GM12878 (cell line): ENCODE results near the gene GSTP1. TPM values are rescaled to one million over a fixed set of nuclear protein-coding genes. Genes with fewer than 3 reads are reported as not detected.
A peak's percentile ranks its signal among the peaks of the same experiment; 100 is the strongest.

Experiments used
- ATAC-seq: fragments of 200-7000 bp; cut with Tn5 transposase; 3 replicates; pipeline ENCODE4 v1.9.1; 2020; ENCODE audit warnings: mild to moderate bottlenecking, moderate library complexity
- BruUV-seq: library from RNA; stranded (reverse); fragments of 400-500 nt; replicated peaks from 2 replicates; lab custom pipeline; 2021; lab: Mats Ljungman, UMichigan
- CTCF ChIA-PET: fragments of 300-600 bp; sonication (Branson Sonifier 250); formaldehyde crosslinking; extraction: SDS; loops from one replicate; lab custom pipeline; 2021; ENCODE audit warnings: inconsistent platforms; lab: Yijun Ruan, JAX
- POLR2A ChIA-PET: fragments of 350-600 bp; formaldehyde crosslinking; extraction: SDS; loops from one replicate; lab custom pipeline; 2021; ENCODE audit warnings: inconsistent platforms; lab: Charles Lee
- RAD21 ChIA-PET: fragments of 300-600 bp; sonication (Branson Sonifier 250); formaldehyde crosslinking; loops from one replicate; lab custom pipeline; 2023; ENCODE audit warnings: antibody characterized with exemption; ENCODE audit not compliant: unreplicated experiment; lab: Charles Lee
- SMC1A ChIA-PET: fragments of 300-600 bp; sonication (Branson Sonifier 250); formaldehyde crosslinking; loops from one replicate; lab custom pipeline; 2023; ENCODE audit not compliant: unreplicated experiment, uncharacterized antibody; lab: Charles Lee
- DNase-seq: peaks from one replicate; pipeline ENCODE4 v3.0.0-alpha.2; 2011; ENCODE audit warnings: low read depth, low spot score
- FAIRE-seq: peaks from 3 replicates; lab custom pipeline; 2011; peaks lifted over from hg19 to GRCh38; lab: Jason Lieb, UNC
- H2AFZ ChIP-seq: 2 replicates; pipeline ENCODE4 v1.6.0; 2011; ENCODE audit warnings: low read depth, low read length, control low read depth; ENCODE audit not compliant: control insufficient read depth
- H3K27ac ChIP-seq: 2 replicates; pipeline ENCODE4 v1.5.1; 2011; ENCODE audit warnings: control low read depth; ENCODE audit not compliant: control insufficient read depth, insufficient read depth
- H3K27me3 ChIP-seq, 2 experiments: replicated peaks in 1 of 2; 2 replicates each; pipeline versions ENCODE4 v1.6.0 to v1.6.1; 2011; ENCODE audit warnings: low read length in 1 of 2; ENCODE audit not compliant: control insufficient read depth in 2 of 2, insufficient read depth in 2 of 2
- H3K36me3 ChIP-seq, 2 experiments: 2 replicates each; pipeline ENCODE4 v1.5.1; 2011; ENCODE audit warnings: low read length in 1 of 2; ENCODE audit not compliant: control insufficient read depth in 2 of 2, insufficient read depth in 2 of 2
- H3K4me1 ChIP-seq: 2 replicates; pipeline ENCODE4 v1.6.1; 2011; ENCODE audit warnings: mild to moderate bottlenecking, low read length, moderate library complexity, mixed read lengths; ENCODE audit not compliant: control insufficient read depth, insufficient read depth
- H3K4me2 ChIP-seq: 2 replicates; pipeline ENCODE4 v1.6.0; 2011; ENCODE audit warnings: control low read depth; ENCODE audit not compliant: control insufficient read depth, insufficient read depth
- H3K4me3 ChIP-seq: fragments of 200-600 bp; sonication (generic); 2 replicates; pipeline ENCODE4 v1.5.1; 2016
- H3K79me2 ChIP-seq: 2 replicates; pipeline ENCODE4 v1.6.0; 2011; ENCODE audit warnings: low read length; ENCODE audit not compliant: control insufficient read depth, insufficient read depth
- H3K9ac ChIP-seq: 2 replicates; pipeline ENCODE4 v1.8.0; 2011; ENCODE audit warnings: low read length, control low read depth, mixed read lengths; ENCODE audit not compliant: control insufficient read depth, insufficient read depth
- H3K9me3 ChIP-seq: replicated peaks from 3 replicates; pipeline ENCODE4 v1.5.1; 2011; ENCODE audit warnings: mild to moderate bottlenecking, low read length; ENCODE audit not compliant: control insufficient read depth, insufficient read depth
- H4K20me1 ChIP-seq: 2 replicates; pipeline ENCODE4 v1.6.0; 2011; ENCODE audit not compliant: control insufficient read depth, insufficient read depth
- FOXM1 ChIP-seq: IDR thresholded peaks from 2 replicates; pipeline ENCODE4 v1.6.1; 2012; ENCODE audit warnings: low read depth, mild to moderate bottlenecking, inconsistent platforms, low read length, moderate library complexity
- MEF2B ChIP-seq: fragments of 450-650 bp; IDR thresholded peaks from 2 replicates; pipeline ENCODE4 v1.6.1; 2018; ENCODE audit warnings: mild to moderate bottlenecking, moderate library complexity; ENCODE audit not compliant: partially characterized antibody, poor library complexity, severe bottlenecking
- NR2C2 ChIP-seq: IDR thresholded peaks from 2 replicates; pipeline ENCODE4 v1.6.1; 2011; ENCODE audit warnings: borderline replicate concordance, low read depth; ENCODE audit not compliant: control insufficient read depth, insufficient read length
- POU2F2 ChIP-seq: IDR thresholded peaks from 3 replicates; pipeline ENCODE4 v1.6.1; 2011; ENCODE audit warnings: low read depth, mild to moderate bottlenecking, low read length, borderline replicate concordance
- RAD21 ChIP-seq: IDR thresholded peaks from 2 replicates; pipeline ENCODE4 v1.6.1; 2011; ENCODE audit warnings: mild to moderate bottlenecking, low read depth, low read length, moderate library complexity; ENCODE audit not compliant: insufficient read depth
- WGBS: methylation state at CpG from one replicate; pipeline ENCODE4 v1.1.6; 2016; ENCODE audit warnings: low lambda C conversion rate; ENCODE audit not compliant: insufficient replicate concordance, insufficient coverage; ENCODE audit errors: missing lambda C conversion rate; 5-methylcytosine and 5-hydroxymethylcytosine counted together
- in situ Hi-C: fragments of 300-500 bp; cut with MboI; formaldehyde crosslinking; loops from 9 replicates; pipeline ENCODE4 v1.14.3; 2018; ENCODE audit warnings: mixed read lengths
- intact Hi-C: fragments of 100-400 bp; cut with micrococcal nuclease; formaldehyde crosslinking; loops from one replicate; pipeline ENCODE4 v1.14.2; 2022; ENCODE audit not compliant: unreplicated experiment
- polyA plus RNA-seq, 11 experiments: library from polyadenylated mRNA; depleted of rRNA in 4 of 11; unstranded in 6 of 11; stranded (reverse) in 5 of 11; fragments of >200 nt; fragmentation: Nextera tagmentation in 4 of 11; fragmentation: Illumina TruSeq in 1 of 11; extraction: Ambion mirVana in 4 of 11; extraction: Trizol in 1 of 11; gene quantifications; 1 replicate in 1 of 11; 2 replicates in 10 of 11; pipeline versions ENCODE4 v1.2.1 to v1.2.3, GENCODE V29; 2011 to 2016; ENCODE audit warnings: inconsistent platforms in 2 of 11, missing spikeins in 2 of 11, low read depth in 1 of 11
- total RNA-seq, 4 experiments: library from RNA; depleted of rRNA in 3 of 4; stranded (reverse); fragments of >200 nt in 3 of 4; fragmentation: Illumina TruSeq in 1 of 4; extraction: Trizol in 1 of 4; gene quantifications; 2 replicates each; pipeline versions ENCODE4 v1.2.1 to v1.2.3, GENCODE V29; 2013 to 2021
- TF ChIP-seq, protein P1 (sequence below): fragments of 150-350 bp; IDR thresholded peaks from 2 replicates; pipeline ENCODE4 v1.6.1; 2014; ENCODE audit warnings: mild to moderate bottlenecking, low read depth, low read length
- TF ChIP-seq, protein P2 (sequence below): IDR thresholded peaks from 2 replicates; pipeline ENCODE4 v1.6.1; 2011; ENCODE audit warnings: borderline replicate concordance, low read depth, mild to moderate bottlenecking, moderate library complexity, low read length; ENCODE audit not compliant: insufficient read depth, poor library complexity, severe bottlenecking
- TF ChIP-seq, protein P3 (sequence below): IDR thresholded peaks from 2 replicates; pipeline ENCODE4 v1.6.1; 2011; ENCODE audit warnings: mild to moderate bottlenecking, low read depth, low read length, moderate library complexity; ENCODE audit not compliant: insufficient replicate concordance
- TF ChIP-seq, protein P4 (sequence below): IDR thresholded peaks from 2 replicates; pipeline ENCODE4 v1.6.1; 2011; ENCODE audit warnings: low read depth, low read length, improper control_type of control experiment, borderline replicate concordance

The GSTP1 gene
- total and polyA plus RNA-seq, 10 of the 15 experiments (the other 5 are each of a cell fraction or from before 2014, with no cell fraction given), result 469 to 1,788 (median 955) TPM

DNA sequence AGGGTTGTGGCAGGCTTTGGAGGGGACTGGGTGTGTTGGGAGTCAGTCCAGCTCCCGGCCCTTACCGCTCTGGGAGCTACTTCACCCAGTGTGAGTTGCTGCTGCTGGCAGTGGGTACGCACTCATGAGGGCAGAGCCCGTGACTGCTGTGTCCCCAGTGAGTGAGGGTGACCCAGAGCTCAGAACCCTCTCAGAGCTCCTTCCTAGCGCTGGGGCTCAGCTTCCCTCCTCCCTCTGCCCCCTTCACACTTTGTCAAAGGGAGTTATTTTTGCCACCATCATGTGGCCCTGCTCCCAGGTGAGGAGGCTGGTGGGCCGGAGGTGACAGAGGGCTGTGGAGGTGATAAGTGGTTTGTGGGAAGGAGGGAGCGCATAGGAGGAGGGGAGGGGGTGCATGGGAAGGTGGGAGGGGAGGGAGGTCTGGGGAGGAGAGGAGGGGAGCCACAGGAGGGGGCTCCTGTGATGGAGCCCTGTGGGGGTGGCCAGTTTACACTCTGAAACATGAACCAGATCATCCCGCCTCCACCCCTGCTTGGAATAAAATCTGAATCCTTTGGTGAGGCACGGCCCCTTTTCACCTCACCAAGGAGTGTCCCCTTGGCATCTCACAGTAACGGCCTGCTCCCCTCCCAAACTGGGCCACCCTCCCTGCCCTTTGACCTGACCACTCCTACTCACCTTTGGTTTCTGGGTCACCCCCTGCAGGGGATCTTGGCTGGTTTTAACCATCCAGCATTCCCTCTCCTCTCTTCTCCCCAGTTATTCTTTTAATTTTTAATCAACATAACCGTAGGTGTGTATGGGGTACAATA, 33.0 kb downstream of the GSTP1 start (continued):
- TF ChIP-seq, protein P1, sequence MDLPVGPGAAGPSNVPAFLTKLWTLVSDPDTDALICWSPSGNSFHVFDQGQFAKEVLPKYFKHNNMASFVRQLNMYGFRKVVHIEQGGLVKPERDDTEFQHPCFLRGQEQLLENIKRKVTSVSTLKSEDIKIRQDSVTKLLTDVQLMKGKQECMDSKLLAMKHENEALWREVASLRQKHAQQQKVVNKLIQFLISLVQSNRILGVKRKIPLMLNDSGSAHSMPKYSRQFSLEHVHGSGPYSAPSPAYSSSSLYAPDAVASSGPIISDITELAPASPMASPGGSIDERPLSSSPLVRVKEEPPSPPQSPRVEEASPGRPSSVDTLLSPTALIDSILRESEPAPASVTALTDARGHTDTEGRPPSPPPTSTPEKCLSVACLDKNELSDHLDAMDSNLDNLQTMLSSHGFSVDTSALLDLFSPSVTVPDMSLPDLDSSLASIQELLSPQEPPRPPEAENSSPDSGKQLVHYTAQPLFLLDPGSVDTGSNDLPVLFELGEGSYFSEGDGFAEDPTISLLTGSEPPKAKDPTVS, result no peak
- TF ChIP-seq MEF2B (peak; percentile 12), POU2F2 (no peak), NR2C2 (no peak), RAD21 (no peak), FOXM1 (no peak)

DNA sequence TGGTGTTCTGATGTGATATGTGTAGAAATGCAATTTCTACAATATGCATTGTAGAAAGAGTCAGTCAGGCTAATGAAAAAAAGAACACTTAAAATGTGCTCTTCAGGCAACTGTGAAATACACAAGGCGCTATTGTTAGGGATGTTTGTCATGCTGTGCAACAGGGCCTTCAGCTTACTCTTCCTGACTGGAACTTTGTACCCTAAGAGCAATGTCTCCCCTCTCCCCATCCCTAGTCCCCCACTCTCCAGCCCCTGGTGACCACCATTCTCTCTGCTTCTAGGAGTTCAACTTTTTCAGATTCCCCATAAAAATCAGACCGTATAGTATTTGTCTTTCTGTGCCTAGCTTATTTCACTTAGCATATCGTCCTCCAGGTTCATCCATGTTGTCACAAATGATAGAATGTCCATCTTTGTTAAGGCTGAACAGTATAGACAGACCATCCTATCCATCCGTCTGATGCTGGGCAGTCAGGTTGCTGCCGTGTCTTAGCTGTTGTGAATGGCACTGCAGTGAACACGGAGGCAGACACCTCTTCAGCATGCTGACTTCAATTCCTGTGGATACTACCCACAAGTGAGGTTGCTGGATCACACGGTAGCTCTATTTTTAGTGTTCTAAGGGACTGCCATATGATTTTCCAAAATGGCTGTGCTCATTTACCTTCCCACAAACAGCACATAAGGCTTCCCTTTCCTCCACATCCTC, 33.8 kb downstream of the GSTP1 start:
- in situ Hi-C loops, result no loop called here
- POLR2A ChIA-PET, result interaction anchor here (1.2 to 1.4 kb wide), 3 partner anchors 12 to 35 kb away, joined by 3 to 6 read pairs (median 4); partner anchors contain the start of gene NUDT8

More for the DNA sequence above, 33.8 kb downstream of the GSTP1 start:
- Histone ChIP-seq H4K20me1 (no peaks in the 10 kb centered on the region), H3K79me2 (no peaks in the 10 kb centered on the region), H3K9ac (no peak overlapping the region), H3K36me3 (peaks cover 2 to 7% of the 10 kb centered on the region in 2 experiments; a peak in 3 of 4 replicates), H3K4me1 (peaks cover 22% of the 10 kb centered on the region), H3K27ac (no peak overlapping the region), H2AFZ (no peak overlapping the region), H3K27me3 (no peaks in the 10 kb centered on the region), H3K4me3 (no peak overlapping the region), H3K9me3 (no peaks in the 10 kb centered on the region), H3K4me2 (no peak overlapping the region)
- TF ChIP-seq, protein P2, sequence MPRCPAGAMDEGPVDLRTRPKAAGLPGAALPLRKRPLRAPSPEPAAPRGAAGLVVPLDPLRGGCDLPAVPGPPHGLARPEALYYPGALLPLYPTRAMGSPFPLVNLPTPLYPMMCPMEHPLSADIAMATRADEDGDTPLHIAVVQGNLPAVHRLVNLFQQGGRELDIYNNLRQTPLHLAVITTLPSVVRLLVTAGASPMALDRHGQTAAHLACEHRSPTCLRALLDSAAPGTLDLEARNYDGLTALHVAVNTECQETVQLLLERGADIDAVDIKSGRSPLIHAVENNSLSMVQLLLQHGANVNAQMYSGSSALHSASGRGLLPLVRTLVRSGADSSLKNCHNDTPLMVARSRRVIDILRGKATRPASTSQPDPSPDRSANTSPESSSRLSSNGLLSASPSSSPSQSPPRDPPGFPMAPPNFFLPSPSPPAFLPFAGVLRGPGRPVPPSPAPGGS, result peak; percentile 81
- TF ChIP-seq, protein P3, sequence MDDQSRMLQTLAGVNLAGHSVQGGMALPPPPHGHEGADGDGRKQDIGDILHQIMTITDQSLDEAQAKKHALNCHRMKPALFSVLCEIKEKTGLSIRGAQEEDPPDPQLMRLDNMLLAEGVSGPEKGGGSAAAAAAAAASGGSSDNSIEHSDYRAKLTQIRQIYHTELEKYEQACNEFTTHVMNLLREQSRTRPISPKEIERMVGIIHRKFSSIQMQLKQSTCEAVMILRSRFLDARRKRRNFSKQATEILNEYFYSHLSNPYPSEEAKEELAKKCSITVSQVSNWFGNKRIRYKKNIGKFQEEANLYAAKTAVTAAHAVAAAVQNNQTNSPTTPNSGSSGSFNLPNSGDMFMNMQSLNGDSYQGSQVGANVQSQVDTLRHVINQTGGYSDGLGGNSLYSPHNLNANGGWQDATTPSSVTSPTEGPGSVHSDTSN, result peak; percentile 48
- TF ChIP-seq, protein P4, sequence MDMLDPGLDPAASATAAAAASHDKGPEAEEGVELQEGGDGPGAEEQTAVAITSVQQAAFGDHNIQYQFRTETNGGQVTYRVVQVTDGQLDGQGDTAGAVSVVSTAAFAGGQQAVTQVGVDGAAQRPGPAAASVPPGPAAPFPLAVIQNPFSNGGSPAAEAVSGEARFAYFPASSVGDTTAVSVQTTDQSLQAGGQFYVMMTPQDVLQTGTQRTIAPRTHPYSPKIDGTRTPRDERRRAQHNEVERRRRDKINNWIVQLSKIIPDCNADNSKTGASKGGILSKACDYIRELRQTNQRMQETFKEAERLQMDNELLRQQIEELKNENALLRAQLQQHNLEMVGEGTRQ, result no peak
- FAIRE-seq (no peak), ATAC-seq (no peak), DNase-seq (no peak)
- ChIA-PET SMC1A (interaction anchor here (0.6 to 1.9 kb wide), 4 partner anchors 10 to 41 kb away, joined by 3 to 4 read pairs (median 4); no protein-coding TSS in a partner anchor), RAD21 (interaction anchor here (1.2 kb wide), 1 partner anchor 29 kb away, joined by 3 read pairs; no protein-coding TSS in a partner anchor), CTCF (interaction anchor here (1.0 to 6.0 kb wide), 3 partner anchors 11 to 35 kb away, joined by 3 to 71 read pairs (median 4); partner anchors contain the start of genes GSTP1 and NUDT8)
- intact Hi-C loops, result no loop called here
- no TSS peak for BruUV-seq
- 60% methylated on average over 7 of the region's 7 CpGs for WGBS
